Activated CD4-positive, alpha-beta memory T cell treated with anti-CD3 and anti-CD28 coated beads, Interleukin-2, amount 10 ng/mL, durations not matched to agents 7 days and 5 days (primary cell): ENCODE measurements around the gene EPHA6. TPM values are rescaled to one million over a fixed set of nuclear protein-coding genes. Genes with fewer than 3 reads are reported as not detected.
"Not testable (repeated sequence)": the region's sequence is repeated elsewhere in the genome, so short reads cannot be mapped to it uniquely, and the experiment has no call there.

Experiments used
- CTCF ChIA-PET: fragments of 350-600 bp; sonication (Branson Sonifier 250); formaldehyde crosslinking; loops from one replicate; lab custom pipeline; 2021; ENCODE audit warnings: antibody characterized with exemption, inconsistent platforms; lab: Charles Lee
- POLR2A ChIA-PET: fragments of 350-600 bp; sonication (Branson Sonifier 250); formaldehyde crosslinking; loops from one replicate; lab custom pipeline; 2021; ENCODE audit warnings: antibody characterized with exemption; lab: Charles Lee
- DNase-seq: peaks from one replicate; pipeline ENCODE4 v3.0.0-alpha.2; 2020
- H3K27ac Mint-ChIP-seq: one replicate; pipeline ENCODE4 v1.8.0; 2021; ENCODE audit warnings: mild to moderate bottlenecking, mixed read lengths
- H3K27me3 Mint-ChIP-seq: one replicate; pipeline ENCODE4 v1.8.0; 2021; ENCODE audit warnings: mixed read lengths
- H3K36me3 Mint-ChIP-seq: one replicate; pipeline ENCODE4 v1.8.0; 2021; ENCODE audit warnings: low read depth, mixed read lengths
- H3K4me1 Mint-ChIP-seq: one replicate; pipeline ENCODE4 v1.8.0; 2021; ENCODE audit warnings: mixed read lengths
- H3K4me3 Mint-ChIP-seq: one replicate; pipeline ENCODE4 v1.8.0; 2021; ENCODE audit warnings: mild to moderate bottlenecking, mixed read lengths
- H3K9me3 Mint-ChIP-seq: one replicate; pipeline ENCODE4 v1.8.0; 2021; ENCODE audit warnings: mixed read lengths
- total RNA-seq, 2 experiments: library from RNA; stranded (reverse); gene quantifications; one replicate each; pipeline ENCODE4 v1.2.3, GENCODE V29; 2021

Gene EPHA6
- total RNA-seq, 2 experiments from 2014 or later, result not detected

DNA sequence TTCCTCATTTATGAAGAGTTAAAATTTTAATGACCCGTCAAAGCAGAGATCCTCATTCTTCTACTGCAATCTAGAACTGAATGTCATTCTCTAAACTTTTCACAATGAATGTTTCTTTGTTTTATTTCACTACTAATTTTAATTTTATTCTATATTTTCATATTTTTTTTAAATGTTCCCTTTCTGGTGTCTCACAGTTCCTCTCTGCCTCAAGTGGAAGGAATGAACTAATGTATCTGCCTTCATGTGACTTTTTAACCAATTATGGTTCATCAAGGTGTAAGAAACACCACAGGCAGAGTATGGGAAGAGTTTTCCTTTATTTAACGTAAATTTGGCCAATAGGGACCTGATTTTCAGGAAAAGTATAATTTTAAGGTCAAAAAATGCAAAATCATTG is 441.7 kb downstream of the EPHA6 start:
- ChIA-PET CTCF (no interaction called here), POLR2A (no interaction called here)
- no peak overlapping the region for H3K27ac Mint-ChIP-seq
- no peaks in the 10 kb centered on the region for H3K36me3 Mint-ChIP-seq
- no peak for DNase-seq
- H3K4me1 Mint-ChIP-seq, result no peaks in the 10 kb centered on the region
- no peaks in the 10 kb centered on the region for H3K9me3 Mint-ChIP-seq
- H3K27me3 Mint-ChIP-seq, result no peaks in the 10 kb centered on the region
- no peak overlapping the region for H3K4me3 Mint-ChIP-seq

DNA sequence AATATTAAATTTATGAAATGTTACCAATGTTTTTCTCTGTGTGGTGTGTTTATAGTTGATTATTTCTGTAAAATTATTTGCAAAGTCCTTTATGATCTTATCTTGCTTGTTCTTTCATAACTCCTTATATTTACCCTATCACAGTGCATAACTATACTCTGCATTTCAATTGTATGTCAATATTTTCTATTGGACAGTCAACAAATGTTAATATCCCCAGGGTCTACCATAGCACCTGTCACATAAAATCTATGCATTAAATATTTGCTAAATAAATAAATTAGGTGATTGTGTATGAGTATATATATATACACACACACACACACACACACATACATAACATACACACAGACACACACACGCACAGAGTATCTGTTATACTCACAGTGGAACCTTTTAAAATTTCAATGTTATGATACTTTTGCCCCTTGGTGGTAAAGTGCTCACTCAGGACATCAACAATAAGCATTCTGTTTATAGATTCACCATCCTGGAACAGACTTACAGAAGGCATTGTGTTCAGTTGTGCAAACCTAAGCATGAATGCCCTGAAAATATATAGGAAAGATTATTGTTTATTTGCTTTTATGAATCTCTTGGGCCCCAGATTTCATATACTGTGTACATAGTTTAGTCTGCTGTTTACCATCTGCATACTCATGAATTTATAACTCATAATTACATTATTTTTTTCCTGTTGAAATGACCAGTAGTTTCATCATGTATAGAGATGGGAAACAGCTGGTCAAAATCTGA is 443.7 kb downstream of the EPHA6 start:
- H3K4me1 Mint-ChIP-seq, result no peaks in the 10 kb centered on the region
- no peaks in the 10 kb centered on the region for H3K36me3 Mint-ChIP-seq
- no peak overlapping the region for H3K27ac Mint-ChIP-seq
- DNase-seq, result no peak
- no peaks in the 10 kb centered on the region for H3K9me3 Mint-ChIP-seq
- H3K27me3 Mint-ChIP-seq, result no peaks in the 10 kb centered on the region
- ChIA-PET POLR2A (no interaction called here), CTCF (no interaction called here)
- H3K4me3 Mint-ChIP-seq, result no peak overlapping the region

DNA sequence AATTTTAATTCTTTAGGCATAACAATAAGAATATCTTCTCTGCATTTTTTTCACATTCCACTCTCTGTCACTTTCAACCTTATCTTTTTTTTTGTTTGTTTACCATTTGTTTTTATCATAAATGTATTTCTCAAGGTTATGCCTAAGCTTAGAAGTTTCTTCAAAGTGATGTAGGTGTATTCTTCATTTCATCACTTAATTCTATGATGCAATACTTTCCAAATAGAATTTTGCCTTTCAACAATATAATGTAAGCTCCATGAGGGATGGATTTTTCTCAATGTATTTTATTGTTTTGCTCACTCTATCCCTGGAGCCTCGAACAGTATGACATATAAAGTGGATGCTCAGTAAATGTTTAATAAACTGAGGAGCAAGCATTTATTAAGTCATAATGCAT is 444.9 kb downstream of the EPHA6 start:
- Mint-ChIP-seq H3K4me1 (no peaks in the 10 kb centered on the region), H3K36me3 (no peaks in the 10 kb centered on the region), H3K9me3 (peaks cover 2% of the 10 kb centered on the region), H3K4me3 (no peak overlapping the region), H3K27me3 (no peaks in the 10 kb centered on the region), H3K27ac (no peak overlapping the region)
- CTCF ChIA-PET, result no interaction called here
- POLR2A ChIA-PET, result no interaction called here
- DNase-seq, result no peak

DNA sequence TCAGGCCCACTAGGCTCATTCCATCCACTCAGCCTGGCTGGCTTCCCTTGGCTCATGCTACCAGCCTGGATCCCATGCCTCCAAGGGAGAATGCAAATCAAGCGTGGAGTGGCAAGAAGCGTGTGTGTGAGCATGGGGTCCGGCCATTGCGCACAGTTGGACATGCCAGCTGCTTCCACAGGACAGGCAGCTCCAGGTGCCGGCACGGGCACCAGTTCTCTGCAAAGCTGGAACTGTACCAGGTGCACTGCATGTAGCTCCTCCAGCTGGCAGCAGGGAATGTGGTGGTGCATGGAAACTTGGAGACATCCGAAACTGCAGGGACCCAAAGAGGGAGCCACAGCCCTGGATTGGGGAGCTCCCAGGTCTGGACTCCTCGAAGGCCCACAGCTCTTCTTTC is 449.8 kb downstream of the EPHA6 start:
- Mint-ChIP-seq H3K36me3 (no peaks in the 10 kb centered on the region), H3K27me3 (no peaks in the 10 kb centered on the region), H3K4me1 (no peaks in the 10 kb centered on the region), H3K27ac (no peak overlapping the region), H3K9me3 (peaks cover 2% of the 10 kb centered on the region), H3K4me3 (no peak overlapping the region)
- ChIA-PET CTCF (no interaction called here), POLR2A (no interaction called here)
- no peak for DNase-seq

DNA sequence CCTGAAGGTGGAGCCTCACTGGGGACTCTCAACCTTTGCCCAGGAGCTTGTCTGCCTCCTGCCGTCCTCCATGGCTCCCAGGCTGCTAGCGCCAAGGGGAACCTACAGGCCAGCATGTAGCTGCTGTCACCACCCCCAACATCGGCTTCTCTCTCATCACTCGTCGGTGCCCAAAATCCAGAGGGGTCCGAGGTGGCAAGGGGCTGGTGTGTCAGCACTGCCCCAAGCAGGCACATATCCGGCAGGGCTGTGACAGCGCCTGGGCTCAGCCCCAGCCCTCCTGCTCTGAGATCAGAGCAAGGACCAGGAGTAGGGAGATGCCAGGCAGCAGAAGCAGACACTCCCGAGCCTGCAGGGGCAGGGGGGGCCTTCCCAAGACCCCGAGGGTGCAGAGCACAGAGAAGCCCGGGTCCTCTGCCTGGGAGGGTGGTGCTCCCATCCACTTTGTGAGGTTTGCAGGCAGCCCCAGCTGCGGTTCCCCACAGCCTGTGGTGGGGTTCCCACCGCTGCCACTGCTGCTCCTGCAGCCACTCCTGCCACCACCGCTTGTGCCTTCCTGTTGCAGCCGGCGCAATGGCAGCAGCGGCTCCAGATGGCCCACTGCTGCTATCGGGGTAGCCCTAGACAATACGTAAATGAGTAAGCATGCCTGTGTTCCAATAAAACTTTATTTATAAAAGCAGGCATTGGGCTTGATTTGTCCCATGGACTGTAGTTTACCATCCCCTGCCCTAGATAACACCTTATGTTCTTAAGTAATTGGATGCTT is 451.0 kb downstream of the EPHA6 start:
- Mint-ChIP-seq H3K36me3 (no peaks in the 10 kb centered on the region), H3K9me3 (peaks cover 2% of the 10 kb centered on the region), H3K27me3 (no peaks in the 10 kb centered on the region), H3K27ac (no peak overlapping the region), H3K4me3 (no peak overlapping the region), H3K4me1 (no peaks in the 10 kb centered on the region)
- DNase-seq, result no peak
- ChIA-PET POLR2A (no interaction called here), CTCF (no interaction called here)

DNA sequence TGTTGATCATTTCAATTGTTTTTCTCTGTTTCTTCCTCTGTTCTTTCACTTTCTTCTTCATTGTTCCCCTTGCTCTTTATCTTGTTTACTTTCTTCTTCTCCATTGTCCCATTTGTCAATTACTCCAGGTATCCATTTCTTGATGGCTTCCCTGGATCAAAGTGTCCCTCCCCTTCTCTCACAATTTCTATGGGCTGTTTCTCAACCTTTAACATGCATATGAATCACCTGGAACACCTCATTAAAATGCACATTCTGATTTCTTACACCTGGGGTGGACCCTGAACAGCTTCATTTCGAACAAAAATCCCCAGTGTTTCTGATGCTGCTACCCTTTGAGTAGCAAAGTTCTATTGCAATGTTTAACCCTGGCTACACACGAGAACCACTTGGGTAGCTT is 454.8 kb downstream of the EPHA6 start:
- Mint-ChIP-seq H3K4me1 (no peaks in the 10 kb centered on the region), H3K9me3 (no peaks in the 10 kb centered on the region), H3K36me3 (no peaks in the 10 kb centered on the region), H3K27me3 (no peaks in the 10 kb centered on the region), H3K4me3 (no peak overlapping the region), H3K27ac (no peak overlapping the region)
- no peak for DNase-seq
- ChIA-PET CTCF (no interaction called here), POLR2A (no interaction called here)

DNA sequence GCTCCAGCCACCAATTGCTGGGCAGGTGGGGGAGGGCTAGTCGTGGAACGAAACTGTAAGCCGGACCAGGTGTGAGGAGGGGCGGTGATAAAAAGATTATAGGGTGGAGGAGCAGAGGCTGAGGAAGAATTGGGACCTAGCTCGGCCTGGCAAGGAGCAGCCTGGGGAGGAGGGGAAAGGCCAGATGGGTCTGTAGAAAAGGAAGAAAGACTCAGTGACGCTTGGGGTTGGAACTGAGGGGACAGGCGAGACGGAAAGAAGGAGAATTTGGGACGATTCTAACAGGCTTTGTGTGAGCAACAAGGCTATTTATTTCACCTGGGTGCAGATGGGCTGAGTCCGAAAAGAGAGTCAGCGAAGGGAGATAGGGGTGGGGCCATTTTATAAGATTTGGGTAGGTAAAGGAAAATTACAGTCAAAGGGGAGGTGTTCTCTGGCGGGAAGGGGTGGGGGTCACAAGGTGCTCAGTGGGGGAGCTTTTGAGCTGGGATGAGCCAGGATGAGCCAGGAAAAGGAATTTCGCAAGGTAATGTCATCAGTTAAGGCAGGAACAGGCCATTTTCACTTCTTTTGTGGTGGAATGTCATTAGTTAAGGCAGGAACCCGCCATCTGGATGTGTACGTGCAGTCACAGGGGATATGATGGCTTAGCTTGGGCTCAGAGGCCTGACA is 462.6 kb downstream of the EPHA6 start:
- DNase-seq, H3K27ac Mint-ChIP-seq, H3K27me3 Mint-ChIP-seq, CTCF ChIA-PET, H3K9me3 Mint-ChIP-seq, POLR2A ChIA-PET, H3K36me3 Mint-ChIP-seq, H3K4me1 Mint-ChIP-seq, H3K4me3 Mint-ChIP-seq: not testable (repeated sequence)

DNA sequence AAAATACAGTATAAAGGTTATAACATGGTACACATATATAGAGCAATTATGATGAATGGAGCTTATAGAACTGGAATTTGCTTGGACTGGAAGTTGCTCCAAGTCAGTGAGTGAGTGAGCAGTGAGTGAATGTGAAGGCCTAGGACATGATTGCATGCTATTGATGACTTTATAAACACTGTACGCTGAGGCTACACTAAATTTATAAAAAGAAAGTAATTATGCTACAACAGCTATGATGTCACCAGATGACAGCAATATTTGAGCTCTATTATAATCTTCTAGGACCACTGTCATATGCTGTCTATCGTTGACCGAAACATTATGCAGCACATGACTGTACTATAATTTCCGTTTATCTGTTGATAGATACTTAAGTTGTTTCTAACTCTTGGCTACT is 463.3 kb downstream of the EPHA6 start:
- H3K4me1 Mint-ChIP-seq, result no peaks in the 10 kb centered on the region
- ChIA-PET CTCF (no interaction called here), POLR2A (no interaction called here)
- H3K27me3 Mint-ChIP-seq, result no peaks in the 10 kb centered on the region
- no peak overlapping the region for H3K4me3 Mint-ChIP-seq
- no peak overlapping the region for H3K27ac Mint-ChIP-seq
- no peak for DNase-seq
- no peaks in the 10 kb centered on the region for H3K36me3 Mint-ChIP-seq
- H3K9me3 Mint-ChIP-seq, result no peaks in the 10 kb centered on the region

DNA sequence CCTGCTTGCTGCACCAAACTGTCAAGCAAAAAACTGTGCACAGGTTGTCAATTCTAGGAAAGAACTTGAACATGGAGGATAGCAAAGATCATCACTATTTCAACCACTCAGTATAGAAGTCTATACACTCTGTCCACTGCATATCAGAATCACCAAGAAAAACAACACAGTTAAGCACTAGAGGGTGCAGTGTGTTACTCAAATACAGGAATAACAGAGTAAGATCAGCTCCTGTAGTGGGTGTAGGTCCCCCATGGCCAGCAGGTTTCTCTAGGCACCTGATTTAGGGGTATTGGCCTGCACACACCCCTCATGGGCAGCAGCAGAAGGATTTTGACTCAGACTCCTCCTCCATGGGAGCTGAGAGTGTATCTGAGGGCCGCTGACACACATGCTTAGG is 464.1 kb downstream of the EPHA6 start:
- H3K36me3 Mint-ChIP-seq, result no peaks in the 10 kb centered on the region
- ChIA-PET POLR2A (no interaction called here), CTCF (no interaction called here)
- no peak overlapping the region for H3K27ac Mint-ChIP-seq
- H3K4me3 Mint-ChIP-seq, result no peak overlapping the region
- no peaks in the 10 kb centered on the region for H3K9me3 Mint-ChIP-seq
- H3K4me1 Mint-ChIP-seq, result no peaks in the 10 kb centered on the region
- H3K27me3 Mint-ChIP-seq, result no peaks in the 10 kb centered on the region
- DNase-seq, result no peak

DNA sequence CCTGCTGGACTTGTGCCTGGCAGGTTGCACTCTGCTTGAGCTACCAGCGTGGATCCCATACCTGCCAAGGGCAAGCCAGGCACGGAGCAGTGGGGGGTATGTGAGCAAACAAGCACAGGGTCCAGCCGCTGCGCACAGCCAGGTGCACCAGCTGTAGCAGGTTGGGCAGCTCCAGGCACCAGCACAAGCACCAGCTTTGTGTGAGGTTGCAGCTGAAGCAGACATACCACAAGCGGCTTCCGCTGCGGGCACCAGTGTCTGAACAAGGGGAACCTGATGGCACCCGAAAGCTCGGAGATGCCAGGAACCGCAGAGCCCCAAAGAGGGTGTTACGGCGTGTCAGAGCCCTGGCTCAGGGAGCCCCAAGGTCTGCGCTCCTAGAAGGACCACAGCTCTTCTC is 477.5 kb downstream of the EPHA6 start:
- no peak for DNase-seq
- no peak overlapping the region for H3K4me3 Mint-ChIP-seq
- no peaks in the 10 kb centered on the region for H3K4me1 Mint-ChIP-seq
- H3K36me3 Mint-ChIP-seq, result no peaks in the 10 kb centered on the region
- peaks cover 5% of the 10 kb centered on the region for H3K9me3 Mint-ChIP-seq
- H3K27ac Mint-ChIP-seq, result no peak overlapping the region
- H3K27me3 Mint-ChIP-seq, result no peaks in the 10 kb centered on the region
- ChIA-PET POLR2A (no interaction called here), CTCF (no interaction called here)

DNA sequence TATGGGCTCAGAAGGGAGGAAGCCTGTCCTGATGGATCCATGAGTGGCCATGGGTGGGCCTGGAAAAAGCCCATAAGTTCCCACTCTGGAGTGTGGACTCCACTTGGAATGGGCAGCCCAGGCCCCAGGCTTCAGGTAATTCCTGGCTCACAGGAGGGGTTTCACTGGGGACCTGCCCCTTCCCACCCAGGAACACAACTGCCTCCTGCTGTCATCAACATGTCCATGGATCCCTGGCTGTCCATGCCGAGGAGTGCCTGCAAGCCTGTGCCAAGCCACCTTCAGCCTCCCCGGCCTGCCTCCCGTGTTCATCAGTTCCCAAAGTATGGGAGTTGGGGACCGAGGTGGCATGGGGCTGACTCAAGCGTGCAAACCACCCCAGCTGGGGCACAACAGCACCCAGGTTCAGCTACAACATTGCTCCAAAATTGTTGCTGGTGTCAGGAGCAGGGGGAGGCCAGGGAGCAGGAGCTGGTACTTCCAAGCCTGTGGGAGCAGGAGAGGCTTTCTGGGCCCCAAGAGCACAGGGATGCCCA is 479.3 kb downstream of the EPHA6 start:
- Mint-ChIP-seq H3K27me3 (no peaks in the 10 kb centered on the region), H3K36me3 (no peaks in the 10 kb centered on the region), H3K4me1 (no peaks in the 10 kb centered on the region), H3K27ac (no peak overlapping the region), H3K9me3 (peaks cover 5% of the 10 kb centered on the region), H3K4me3 (no peak overlapping the region)
- DNase-seq, result no peak
- ChIA-PET POLR2A (no interaction called here), CTCF (no interaction called here)

DNA sequence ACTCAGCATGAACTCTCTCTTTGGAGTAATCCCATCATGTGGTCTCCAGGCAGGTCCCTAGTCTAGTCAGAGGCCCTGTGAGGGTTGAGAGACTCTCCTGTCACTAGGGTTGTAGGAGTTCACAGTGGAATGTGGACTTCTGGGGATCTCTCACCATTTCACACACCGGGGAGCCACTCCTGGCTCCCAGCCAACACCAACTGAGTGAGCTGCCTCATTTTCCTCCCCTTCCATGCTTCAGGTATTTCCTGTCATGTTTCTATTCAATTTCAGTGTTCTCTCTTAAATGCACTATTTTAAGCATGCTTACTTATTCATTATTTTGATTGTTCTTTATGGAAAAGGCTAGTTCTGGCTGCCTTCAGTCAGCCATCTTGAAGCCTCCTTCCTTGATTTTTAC is 482.6 kb downstream of the EPHA6 start:
- H3K27me3 Mint-ChIP-seq, result no peaks in the 10 kb centered on the region
- H3K4me1 Mint-ChIP-seq, result no peaks in the 10 kb centered on the region
- DNase-seq, result no peak
- H3K36me3 Mint-ChIP-seq, result no peaks in the 10 kb centered on the region
- H3K9me3 Mint-ChIP-seq, result peaks cover 5% of the 10 kb centered on the region
- ChIA-PET CTCF (no interaction called here), POLR2A (no interaction called here)
- no peak overlapping the region for H3K27ac Mint-ChIP-seq
- no peak overlapping the region for H3K4me3 Mint-ChIP-seq

DNA sequence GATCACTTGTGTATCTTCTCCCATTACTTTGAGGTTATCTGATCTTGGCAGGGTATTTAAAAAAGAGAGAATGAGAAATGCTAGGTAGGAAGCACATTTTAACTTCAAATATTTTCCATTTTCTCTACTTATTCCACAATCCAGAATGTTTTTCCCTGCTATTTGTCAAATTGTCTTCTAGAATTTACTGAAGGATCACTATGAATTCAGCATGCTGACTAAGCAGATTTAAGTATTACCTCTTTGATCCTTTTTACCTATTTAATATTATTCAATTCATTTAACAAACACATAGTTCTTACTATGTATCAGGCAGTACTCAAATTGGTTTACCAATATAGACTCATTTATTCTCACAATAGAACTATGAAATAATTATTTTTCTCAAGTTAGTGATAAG is 486.7 kb downstream of the EPHA6 start:
- no peaks in the 10 kb centered on the region for H3K27me3 Mint-ChIP-seq
- H3K36me3 Mint-ChIP-seq, result no peaks in the 10 kb centered on the region
- CTCF ChIA-PET, result no interaction called here

More for the DNA sequence above, 486.7 kb downstream of the EPHA6 start:
- peaks cover 2% of the 10 kb centered on the region for H3K9me3 Mint-ChIP-seq
- no peak overlapping the region for H3K4me3 Mint-ChIP-seq
- POLR2A ChIA-PET, result no interaction called here
- H3K4me1 Mint-ChIP-seq, result no peaks in the 10 kb centered on the region
- no peak overlapping the region for H3K27ac Mint-ChIP-seq
- no peak for DNase-seq
